UCSD-AML1 (cell line): ENCODE data around the gene FUT8.
A peak's percentile ranks its signal among the peaks of the same experiment; 100 is the strongest.

Experiments used
- DNase-seq: peaks from one replicate; lab custom pipeline; 2025; ENCODE audit not compliant: unreplicated experiment; lab: John Stamatoyannopoulos, UW

The FUT8 gene

DNA sequence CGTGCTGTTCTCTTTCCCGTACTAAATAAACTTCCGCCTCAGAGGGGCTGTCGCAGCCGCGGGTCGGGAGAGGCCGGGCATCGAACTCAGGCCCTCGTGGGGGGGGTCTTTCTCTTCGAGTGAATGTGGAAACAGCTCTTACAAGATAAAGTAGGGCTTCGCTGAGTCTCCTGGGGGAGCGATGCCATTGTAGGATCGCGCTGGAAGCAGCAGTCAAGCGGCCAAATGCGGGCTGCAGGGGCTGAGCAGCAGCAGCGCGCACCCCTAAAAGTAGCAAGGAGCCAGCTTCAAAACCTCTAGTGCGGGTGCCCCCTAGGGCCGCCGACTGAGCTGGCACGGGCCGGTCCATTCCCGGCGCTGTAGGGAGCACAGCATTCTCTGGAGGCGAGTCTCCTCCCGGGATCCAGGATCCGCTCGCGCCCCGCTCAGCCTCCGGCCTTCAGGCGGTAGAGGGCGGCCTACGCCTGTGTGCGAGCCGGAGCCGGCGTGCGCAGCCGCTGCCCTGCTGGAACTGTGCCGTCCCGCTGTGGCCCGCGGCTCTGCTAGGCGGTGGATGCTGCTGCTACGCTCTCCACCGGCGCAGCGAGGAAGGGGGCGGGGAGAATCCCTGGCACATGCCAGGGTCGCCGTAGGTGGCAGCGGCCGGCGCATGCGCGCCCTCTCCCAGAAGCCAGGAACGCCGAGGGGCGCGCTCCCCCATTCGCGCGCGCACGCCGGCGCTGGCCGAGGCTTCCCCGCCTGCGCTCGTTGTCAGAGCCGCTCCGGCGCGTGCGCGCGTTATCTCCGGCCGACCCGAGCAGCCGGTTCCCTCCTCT is at the start of gene FUT8:
FUT8 (plus strand) TSS at position 699 of the 815 bp plus-strand sequence. CDS start 148,834 bp downstream, outside the sequence.
- peak; percentile 95 for DNase-seq

DNA sequence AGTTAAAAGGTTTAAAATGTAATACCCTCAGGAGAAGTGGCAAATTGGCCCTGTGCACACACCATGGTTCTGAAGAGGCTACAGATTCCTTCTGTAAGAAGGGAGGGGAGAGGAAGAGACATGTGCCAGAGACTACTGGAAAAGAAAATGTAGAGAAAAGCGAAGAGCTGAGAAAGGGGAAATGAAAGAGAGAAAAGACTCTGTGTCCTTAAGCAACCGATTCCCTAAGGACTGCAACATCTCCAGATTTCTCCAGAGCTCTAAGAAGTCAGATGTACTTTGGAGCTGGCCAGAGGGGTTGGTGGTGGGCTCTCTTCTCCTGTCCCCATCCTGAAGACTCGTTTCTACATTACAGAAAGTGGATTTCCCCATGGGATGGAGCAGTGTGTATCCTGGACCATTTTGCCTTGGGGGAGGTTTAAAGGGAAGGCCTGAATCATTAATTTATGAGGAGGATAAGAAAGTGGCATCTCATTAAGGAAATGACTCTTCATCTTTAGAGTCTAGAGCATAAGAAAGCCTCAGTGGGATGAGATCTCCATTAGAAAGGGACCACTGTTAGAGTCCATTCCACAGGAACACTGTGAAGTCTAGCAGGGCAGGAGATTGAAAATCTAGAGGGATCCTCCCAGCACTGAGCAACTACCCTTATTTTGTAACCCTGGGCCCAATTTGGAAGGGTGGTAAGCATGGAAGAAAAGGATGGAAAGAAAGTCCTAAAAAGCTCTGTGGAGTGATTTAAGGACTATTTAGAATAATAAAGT is 45.5 kb upstream of the FUT8 start:
- DNase-seq: no peak

DNA sequence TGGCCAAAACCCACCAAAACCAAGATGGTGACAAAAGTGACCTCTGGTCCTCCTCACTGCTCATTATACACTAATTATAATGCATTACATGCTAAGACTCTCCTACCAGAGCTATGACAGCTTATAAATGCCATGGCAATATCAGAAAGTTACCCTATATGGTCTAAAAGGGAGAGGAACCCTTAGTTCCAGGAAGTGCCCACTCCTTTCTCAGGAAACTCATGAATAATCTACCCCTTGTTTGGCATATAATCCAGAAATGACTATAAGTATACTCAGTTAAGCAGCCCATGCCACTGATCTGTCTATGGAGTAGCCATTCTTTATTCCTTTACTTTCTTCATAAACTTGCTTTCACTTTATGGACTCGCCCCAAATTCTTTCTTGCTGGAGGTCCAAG is 43.0 kb upstream of the FUT8 start:
- DNase-seq: no peak

DNA sequence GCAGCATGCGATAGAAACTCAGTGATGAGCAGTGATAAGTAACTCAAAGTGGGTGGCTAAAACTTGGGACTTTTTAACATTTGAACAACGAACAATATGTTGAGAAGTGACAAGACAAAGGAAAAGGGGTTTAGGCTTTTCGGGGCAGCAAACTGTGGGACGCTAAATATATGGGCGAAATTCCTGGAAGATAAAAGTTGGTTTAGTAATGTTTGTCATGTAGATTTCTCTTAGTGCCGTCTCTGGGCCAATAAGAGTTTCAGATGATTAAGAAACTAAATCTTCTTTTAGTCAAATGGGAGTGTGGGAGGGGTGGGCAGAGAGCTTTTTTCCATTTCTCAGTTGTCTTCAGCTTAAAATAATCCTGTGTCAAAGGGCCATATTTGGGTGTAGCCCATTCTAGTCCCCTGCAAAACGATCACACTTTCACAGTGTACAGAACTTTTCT is 41.7 kb upstream of the FUT8 start:
- DNase-seq: no peak

DNA sequence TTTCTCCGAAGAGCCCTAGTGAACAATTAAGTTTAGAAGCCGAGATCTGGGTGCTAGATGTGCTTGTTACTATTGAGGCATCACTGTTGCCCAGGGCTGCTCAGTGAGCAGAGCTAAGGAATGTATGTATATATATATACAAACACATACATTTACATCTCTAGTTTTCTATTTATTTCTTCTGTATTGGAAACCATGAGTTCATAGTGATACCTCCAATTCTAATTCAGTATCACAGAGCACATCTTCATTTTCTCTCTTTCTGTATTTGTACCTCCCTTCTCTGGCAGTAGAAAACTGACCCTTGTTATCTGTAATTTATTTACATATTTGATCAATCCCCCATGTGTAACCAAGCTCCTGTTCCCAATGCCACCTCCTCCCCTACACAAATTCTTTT is 40.7 kb upstream of the FUT8 start:
- no peak for DNase-seq

DNA sequence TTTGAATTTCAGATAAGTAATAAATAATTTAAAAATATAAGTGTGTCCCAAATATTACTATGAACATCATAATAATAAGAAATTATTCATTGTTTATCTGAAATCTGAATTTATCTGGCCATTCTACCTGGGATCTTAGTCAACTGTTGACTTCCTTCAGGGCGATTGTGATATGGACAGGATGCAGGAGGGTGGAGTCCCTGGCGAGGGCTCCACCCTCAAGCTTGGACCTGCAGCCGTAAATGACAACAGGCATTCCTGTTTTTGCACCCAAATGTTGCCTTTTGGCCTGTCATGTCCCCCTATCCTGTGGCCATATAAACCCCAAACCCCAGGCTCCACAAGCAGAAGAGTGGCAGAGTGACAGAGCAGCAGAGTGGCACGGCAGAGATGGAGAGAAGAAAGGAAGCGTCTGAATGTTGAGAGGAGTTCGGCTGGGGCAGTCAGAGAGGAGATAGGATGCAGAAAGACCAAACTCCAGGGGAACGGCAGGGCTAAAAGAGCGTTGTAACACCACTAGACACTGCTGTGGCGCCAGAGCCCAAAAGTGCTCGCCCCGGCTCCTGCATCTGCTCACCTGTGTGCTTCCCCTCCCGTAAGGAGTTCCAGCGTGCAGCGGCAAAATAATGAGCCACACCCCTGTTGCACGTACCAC is 39.4 kb upstream of the FUT8 start:
- DNase-seq: no peak

DNA sequence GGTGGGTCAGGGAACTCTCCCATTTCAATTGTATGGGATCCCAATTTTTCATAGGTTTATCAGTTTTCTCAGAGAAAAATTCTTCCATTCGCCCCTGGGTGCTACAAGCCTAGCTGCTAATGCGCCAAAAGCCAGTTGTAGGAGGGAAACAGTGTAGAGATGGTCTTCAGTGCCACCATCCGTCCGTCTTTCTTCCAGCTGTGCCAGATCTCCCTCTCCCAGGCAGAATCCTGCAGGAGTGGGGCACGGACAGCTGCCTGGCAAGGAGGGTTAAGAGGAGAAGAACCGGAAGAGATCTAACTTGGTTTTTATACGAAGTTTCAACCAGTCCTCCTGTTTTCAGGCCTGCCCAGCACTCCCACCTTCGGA is 38.9 kb upstream of the FUT8 start:
- DNase-seq: no peak

DNA sequence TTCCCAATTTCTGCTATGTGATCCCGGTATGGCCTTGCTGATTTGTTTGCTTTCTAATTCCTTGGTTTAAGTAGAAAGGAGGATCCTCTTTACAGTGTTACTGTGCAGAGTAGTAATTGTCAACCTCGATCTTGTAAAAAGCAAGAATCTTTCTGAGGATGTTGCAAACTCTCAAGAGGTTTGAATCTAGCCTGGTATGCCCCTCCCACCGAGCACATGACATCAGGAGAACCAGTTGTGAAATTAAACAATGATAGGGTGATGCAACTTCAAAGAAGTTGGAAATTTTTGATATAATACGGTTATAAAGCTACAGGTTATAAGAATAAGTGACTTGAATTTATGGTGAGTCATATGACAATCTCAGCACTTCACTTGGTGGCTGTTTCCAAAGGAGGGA is 35.0 kb upstream of the FUT8 start:
- no peak for DNase-seq

DNA sequence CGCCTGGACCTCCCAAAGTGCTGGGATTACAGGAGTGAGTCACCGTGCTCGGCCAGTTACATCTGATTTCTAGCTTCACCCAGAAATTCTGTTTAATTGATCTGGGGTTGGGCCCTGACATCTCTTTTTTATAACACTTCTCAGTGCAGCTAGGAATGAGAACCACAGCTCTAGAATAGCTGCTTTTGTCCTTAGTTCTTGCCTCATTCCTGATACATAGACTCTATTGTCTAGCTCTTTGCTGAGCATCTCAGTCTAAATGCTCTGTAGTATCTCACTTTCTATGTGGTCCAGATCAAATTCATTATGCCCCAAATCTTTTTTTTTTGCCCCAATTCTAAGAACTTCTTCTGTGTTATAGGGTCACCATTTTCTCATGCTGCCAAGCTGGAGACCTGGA is 29.9 kb upstream of the FUT8 start:
- no peak for DNase-seq

DNA sequence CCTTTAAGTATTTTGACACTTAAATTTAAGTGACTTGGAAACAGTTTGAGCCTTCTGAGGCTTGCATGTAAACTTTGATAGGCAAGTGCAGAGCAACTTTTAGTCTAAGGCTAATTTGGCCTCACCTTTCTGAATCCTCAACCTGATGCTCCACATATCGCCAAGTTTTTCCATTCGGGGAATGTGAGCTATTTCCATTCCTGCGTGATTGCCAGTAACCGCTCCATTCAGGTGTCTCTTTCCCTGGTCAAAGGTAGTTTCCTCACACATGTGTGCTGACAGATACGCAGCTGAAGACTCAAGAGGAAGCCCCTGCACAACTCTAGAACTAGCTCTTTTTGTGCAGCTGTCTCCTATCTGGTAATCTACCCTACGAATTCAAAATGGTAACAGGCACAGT is 25.4 kb upstream of the FUT8 start:
- DNase-seq: no peak

DNA sequence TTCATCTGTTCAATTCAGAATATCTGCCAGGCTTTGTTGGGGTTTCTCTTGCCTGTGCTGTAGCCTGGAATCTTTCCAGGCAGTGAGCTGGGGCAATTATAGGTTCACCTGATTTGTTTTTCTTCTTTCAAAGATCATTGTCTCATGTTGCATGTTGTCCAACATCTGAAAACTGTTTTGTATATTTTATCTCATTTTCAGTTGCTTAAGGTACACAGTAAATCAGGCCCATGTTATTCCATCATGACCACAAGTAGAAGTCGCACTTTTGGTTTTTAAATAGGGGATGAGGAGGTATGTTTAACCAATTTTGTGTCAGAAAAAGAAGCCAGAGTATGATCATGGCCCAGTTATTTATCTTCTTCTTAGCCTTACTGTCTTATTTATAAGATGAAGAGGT is 24.9 kb upstream of the FUT8 start:
- DNase-seq: no peak

DNA sequence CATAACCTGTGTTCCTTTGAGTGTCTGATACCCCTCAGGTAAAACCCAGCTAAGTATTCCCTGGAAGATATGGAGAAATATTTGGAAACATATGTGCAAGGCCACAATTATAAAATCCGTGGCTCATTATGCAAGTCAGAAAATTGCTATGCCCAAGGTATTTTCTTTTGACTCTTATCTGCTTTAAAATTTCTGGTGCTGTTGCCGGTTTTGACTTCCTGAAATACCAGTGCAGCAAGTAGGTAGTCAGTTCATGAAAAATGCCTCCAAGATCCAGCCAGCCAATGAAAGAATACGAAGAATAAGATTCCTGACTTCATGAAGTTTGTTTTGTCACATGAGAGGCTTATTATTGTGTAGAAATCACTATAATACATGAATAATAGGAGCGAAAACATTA is 20.2 kb upstream of the FUT8 start:
- no peak for DNase-seq

DNA sequence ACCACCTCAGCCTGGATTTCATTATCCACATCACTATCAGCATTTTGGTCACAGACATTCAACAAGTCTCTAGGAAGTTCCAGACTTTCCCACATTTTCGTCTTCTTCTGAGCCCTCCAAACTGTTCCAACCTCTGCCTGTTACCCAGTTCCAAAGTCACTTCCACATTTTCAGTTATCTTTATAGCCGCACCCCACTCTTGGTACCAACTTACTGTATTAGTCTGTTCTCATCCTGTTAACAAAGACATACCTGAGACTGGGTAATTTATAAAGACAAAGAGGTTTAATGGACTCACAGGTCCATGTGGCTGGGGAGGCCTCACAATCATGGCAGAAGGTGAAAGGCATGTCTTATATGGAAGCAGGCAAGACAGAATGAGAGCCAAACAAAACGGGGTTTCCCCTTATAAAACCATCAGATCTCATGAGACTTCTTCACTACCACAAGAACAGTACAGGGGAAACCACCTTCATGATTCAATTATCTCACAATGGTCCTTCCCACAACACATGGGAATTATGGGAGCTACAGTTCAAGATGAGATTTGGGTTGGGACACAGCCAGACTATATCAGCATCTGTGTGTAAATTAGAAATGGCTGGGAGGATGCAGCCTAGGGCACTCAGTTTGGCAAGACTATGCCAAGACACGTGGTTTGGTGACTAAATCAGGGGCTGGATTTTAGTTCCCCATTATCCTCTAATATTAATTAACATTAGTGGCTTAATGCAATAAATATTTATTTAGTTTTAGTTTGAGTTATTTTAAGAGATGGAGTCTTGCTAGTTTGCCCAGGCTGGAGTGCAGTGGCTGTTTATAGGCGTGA is 16.2 kb upstream of the FUT8 start:
- no peak for DNase-seq

DNA sequence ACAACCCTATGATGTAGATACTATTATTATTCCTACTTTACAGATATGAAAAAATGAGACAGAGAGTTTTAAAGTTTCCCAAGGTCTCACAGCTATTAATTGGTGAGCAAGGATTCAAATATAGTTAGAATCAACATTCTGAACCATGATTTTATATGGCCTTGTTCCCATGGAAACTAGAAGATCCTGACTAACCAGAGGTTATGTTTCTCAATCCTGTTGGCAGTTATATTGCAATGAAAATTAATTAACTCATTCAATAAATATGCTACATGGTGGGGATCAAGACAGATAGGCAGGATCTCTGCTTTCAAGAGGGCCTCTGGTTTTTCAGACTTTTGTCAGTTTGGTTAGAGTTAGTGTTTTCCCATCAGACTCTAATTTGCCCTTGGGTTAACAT is 9.3 kb upstream of the FUT8 start:
- no peak for DNase-seq

DNA sequence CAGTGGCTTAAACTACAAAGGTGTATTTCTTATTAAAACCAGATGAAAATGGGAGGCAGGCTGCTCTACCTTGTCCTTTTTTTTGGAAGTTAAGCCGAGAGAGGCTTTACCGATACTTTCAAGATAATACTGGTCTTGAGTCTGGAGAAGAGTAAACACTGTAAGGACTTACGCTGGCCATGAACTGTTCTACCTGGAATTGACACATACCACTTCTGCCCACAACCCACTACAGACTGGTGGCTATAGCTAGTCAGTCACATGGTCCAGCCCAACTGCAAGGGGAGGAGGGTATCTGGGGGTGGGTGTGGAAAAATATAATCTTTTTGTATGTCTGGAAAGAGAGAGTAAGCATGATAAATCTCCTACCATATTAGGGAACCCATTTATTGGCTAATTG is 4.4 kb upstream of the FUT8 start:
- DNase-seq: no peak

DNA sequence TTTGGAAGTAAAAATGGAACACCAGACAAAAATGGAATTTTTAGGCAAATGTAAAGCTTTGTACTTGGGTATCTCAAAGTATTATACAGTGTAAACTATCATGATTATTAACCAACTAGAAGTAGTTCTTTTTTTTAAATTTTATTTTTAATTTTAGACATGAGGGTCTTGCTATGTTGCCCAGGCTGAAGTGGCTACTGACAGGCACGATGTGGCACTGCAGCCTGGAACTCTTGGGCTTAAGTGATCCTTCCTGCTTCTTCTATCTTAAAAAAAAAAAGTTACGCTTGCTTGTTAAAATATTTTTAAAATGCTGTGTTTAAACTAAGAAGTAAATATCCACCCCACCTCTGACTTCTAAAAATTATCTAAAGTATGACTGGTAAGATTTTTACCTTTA is 1.9 kb upstream of the FUT8 start:
- no peak for DNase-seq

DNA sequence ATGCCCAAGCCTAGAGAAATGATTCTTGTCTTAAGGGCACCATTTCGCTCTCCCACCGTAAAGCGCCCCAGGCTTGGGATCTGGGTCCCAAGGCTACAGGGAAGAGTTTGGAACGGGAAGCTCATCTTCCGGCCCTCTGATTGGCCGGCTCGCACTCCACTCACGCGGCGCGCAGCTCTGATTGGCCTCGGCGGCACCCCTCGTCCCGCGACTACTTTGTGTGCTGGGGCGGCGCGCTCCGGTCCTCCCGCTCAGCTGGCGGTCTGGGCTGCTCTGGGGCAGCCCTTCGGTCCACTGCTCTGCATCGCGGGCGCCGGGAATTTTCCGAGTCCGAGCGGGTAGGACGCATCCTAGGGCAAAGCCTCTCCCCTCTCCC is 886 bp upstream of the FUT8 start:
- peak; percentile 87 for DNase-seq

DNA sequence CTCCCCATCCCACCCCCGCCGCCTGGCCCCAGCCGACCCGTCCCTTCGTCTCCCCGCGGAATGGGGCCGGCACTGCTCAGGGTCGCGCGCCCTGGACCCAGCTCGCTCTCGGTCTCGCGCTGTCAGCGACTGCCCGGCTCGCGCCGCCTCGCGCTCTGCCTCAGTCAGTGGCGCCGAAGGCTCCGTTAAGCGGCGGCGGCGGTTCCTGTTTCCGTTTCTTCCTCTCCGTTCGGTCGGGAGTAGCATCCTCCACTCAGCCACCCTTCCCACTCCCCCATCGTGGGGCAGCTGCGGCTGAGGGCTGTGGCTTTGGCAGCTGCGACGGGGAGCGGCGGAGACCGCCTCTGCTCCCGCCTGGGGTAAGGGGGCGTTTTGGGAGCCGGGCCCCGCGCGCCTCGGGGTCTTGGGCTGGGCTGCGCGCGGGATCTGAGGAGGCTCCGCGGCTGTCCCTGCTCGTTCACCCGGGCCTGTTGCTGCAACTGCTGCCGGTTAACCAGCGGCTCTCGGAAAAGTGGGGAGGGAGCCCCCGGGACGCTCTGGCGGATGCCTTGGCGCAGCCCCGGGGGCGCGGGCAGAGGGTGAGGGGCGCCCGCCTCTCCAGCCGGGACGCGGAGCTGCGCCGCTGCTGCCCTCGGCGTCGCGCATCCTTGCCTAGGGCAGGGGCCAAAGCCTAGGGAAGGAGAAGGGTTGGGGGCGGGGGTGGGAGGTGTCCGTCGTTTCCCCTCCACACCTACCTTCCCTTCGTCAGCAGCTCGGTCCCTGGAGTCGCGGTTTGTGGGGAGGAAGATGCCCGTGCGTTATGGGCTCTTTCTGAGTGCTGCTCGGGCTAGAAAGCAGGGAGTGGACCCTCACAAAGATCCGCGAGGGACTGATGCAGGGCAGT is 567 bp downstream of the FUT8 start:
- DNase-seq: peak; percentile 87

DNA sequence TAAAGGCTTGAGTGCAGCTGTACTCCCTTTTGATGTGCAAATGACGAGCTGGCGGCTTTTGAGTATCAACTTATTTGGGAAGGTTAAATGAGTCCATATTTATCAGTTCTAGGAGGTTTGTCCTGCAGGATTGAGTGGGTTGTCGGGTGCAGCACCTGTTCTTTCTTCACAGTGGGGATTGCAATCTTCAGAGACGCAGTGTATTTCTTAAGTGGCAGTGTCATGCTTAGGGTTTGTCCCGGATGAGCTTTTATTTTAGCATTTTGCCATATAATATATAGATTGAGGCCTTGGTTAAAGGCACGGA is 1.2 kb downstream of the FUT8 start:
- no peak for DNase-seq

DNA sequence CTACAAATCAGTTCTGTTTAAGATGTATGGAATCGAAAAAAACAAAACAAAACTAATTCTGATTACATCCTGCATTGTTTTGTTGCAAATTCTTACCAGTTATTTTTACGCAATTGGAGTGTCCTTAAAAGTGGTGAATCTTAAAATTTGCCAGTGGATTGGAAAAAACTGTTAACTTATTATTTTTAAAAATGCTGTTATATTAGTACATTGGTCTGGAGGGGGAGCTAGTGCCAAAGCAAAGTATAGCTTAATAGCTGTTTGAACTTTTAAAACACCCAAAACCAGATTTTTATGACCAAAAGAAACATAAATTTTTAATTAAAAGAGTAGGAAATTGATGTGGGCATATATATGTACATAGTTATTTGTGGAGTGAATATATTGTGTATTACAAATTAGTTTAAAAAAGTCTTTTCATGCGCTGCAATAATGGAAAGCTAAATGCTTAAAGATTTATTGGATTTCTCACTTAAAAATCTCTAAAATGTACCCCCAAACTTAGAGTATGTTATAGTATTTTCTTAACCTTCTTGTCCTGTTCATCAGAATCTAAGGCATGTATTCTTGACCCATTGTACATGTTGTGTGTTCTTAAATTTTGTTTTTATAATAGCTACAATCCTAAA is 2.5 kb downstream of the FUT8 start:
- no peak for DNase-seq
